GM19238 (cell line): Measurements from ENCODE around the gene MAPK8IP3.
"Not testable (repeated sequence)": the region's sequence is repeated elsewhere in the genome, so short reads cannot be mapped to it uniquely, and the experiment has no call there.

Source experiments
- DNase-seq: peaks from one replicate; pipeline ENCODE4 v3.0.0; 2011; ENCODE audit warnings: low spot score; ENCODE audit not compliant: insufficient read length

The MAPK8IP3 gene

GRCh38 chr16:1678500-1679098, 27.4 kb upstream of the MAPK8IP3 start:
- DNase-seq = no peak

- DNase-seq = no peak
Measured at GRCh38 chr16:1680361-1680760, 25.6 kb upstream of the MAPK8IP3 start.

- no peak for DNase-seq
Measured at GRCh38 chr16:1681032-1681431, 25.0 kb upstream of the MAPK8IP3 start.

GRCh38 chr16:1687427-1688316, 18.3 kb upstream of the MAPK8IP3 start:
- no peak for DNase-seq

- no peak for DNase-seq
Measured at GRCh38 chr16:1688807-1689560, 17.0 kb upstream of the MAPK8IP3 start.

- DNase-seq = no peak
Measured at GRCh38 chr16:1689853-1690252, 16.1 kb upstream of the MAPK8IP3 start.

GRCh38 chr16:1690810-1691209, 15.2 kb upstream of the MAPK8IP3 start:
- DNase-seq = no peak

GRCh38 chr16:1691276-1691675, 14.7 kb upstream of the MAPK8IP3 start:
- no peak for DNase-seq

- no peak for DNase-seq
Measured at GRCh38 chr16:1691956-1692355, 14.0 kb upstream of the MAPK8IP3 start.

GRCh38 chr16:1696863-1697262, 9.1 kb upstream of the MAPK8IP3 start:
- no peak for DNase-seq

GRCh38 chr16:1698680-1699079, 7.3 kb upstream of the MAPK8IP3 start:
- DNase-seq = no peak

GRCh38 chr16:1700246-1700645, 5.7 kb upstream of the MAPK8IP3 start:
- no peak for DNase-seq

- DNase-seq = no peak
Measured at GRCh38 chr16:1701216-1701878, 4.6 kb upstream of the MAPK8IP3 start.

- not testable (repeated sequence) for DNase-seq
Measured at GRCh38 chr16:1705324-1705687, 689 bp upstream of the MAPK8IP3 start.

GRCh38 chr16:1706386-1707192, 594 bp downstream of the MAPK8IP3 start:
- DNase-seq = peak; percentile 63

GRCh38 chr16:1707193-1707790, 1.3 kb downstream of the MAPK8IP3 start:
- DNase-seq = no peak

GRCh38 chr16:1708083-1708767, 2.2 kb downstream of the MAPK8IP3 start:
- no peak for DNase-seq

- DNase-seq = no peak
Measured at GRCh38 chr16:1708768-1709180, 2.8 kb downstream of the MAPK8IP3 start.

- DNase-seq = no peak
Measured at GRCh38 chr16:1709356-1709755, 3.4 kb downstream of the MAPK8IP3 start.
